Brain microvascular endothelial cell (primary cell): ENCODE measurements around the gene MATCAP1.
A peak's percentile ranks its signal among the peaks of the same experiment; 100 is the strongest.

Source experiments
- DNase-seq: peaks from one replicate; pipeline ENCODE4 v3.0.0-alpha.2; 2020
- H3K27ac ChIP-seq: fragments of 250-450 bp; sonication (Bioruptor Pico); 2 replicates; pipeline ENCODE4 v1.5.1; 2020; ENCODE audit warnings: mild to moderate bottlenecking, moderate library complexity
- H3K27me3 ChIP-seq: fragments of 250-450 bp; sonication (Bioruptor Pico); replicated peaks from 2 replicates; pipeline ENCODE4 v1.5.1; 2020; ENCODE audit warnings: mild to moderate bottlenecking
- H3K36me3 ChIP-seq: fragments of 250-450 bp; sonication (Bioruptor Pico); replicated peaks from 2 replicates; pipeline ENCODE4 v1.5.1; 2020; ENCODE audit warnings: mild to moderate bottlenecking
- H3K4me3 ChIP-seq: 2 replicates; pipeline ENCODE4 v1.5.1; 2011; ENCODE audit warnings: low read depth, mild to moderate bottlenecking, control low read depth, low read length, moderate library complexity
- CTCF ChIP-seq: IDR thresholded peaks from 2 replicates; pipeline ENCODE4 v1.5.1; 2011; ENCODE audit warnings: low read depth, mild to moderate bottlenecking, moderate library complexity, low read length, control low read depth, inconsistent platforms; ENCODE audit errors: missing control alignments
- in situ Hi-C: cut with HindIII; loops from 2 replicates; pipeline ENCODE4 v1.10.0; 2017; ENCODE audit warnings: low sequenced_read_pairs, low pct_ligation_motif_present

The MATCAP1 gene

GRCh38 chr16:67187175-67187890 lies 3.6 kb upstream of the MATCAP1 start:
- TF ChIP-seq CTCF, result no peak
- Histone ChIP-seq H3K27me3 (no peaks in the 10 kb centered on the region), H3K27ac (no peak overlapping the region), H3K36me3 (no peaks in the 10 kb centered on the region), H3K4me3 (no peak overlapping the region)
- DNase-seq, result no peak
- in situ Hi-C loops, result no loop called here

GRCh38 chr16:67186550-67186950 lies 2.8 kb upstream of the MATCAP1 start:
- Histone ChIP-seq H3K27ac (no peak overlapping the region), H3K4me3 (no peak overlapping the region), H3K27me3 (no peaks in the 10 kb centered on the region), H3K36me3 (no peaks in the 10 kb centered on the region)
- in situ Hi-C loops, result no loop called here
- no peak for TF ChIP-seq CTCF
- no peak for DNase-seq

- no peak for TF ChIP-seq CTCF
Observed at GRCh38 chr16:67185651-67186134, 1.9 kb upstream of the MATCAP1 start.

GRCh38 chr16:67184995-67185650 lies 1.4 kb upstream of the MATCAP1 start:
- H3K27me3 ChIP-seq, result no peaks in the 10 kb centered on the region
- in situ Hi-C loops, result no loop called here
- H3K4me3 ChIP-seq, result no peak overlapping the region
- peak; percentile 89 for DNase-seq
- no peak overlapping the region for H3K27ac ChIP-seq
- H3K36me3 ChIP-seq, result no peaks in the 10 kb centered on the region
- peak; percentile 95 for TF ChIP-seq CTCF

More at GRCh38 chr16:67185651-67186134, 1.9 kb upstream of the MATCAP1 start:
- in situ Hi-C loops, result no loop called here
- H3K27ac ChIP-seq, result no peak overlapping the region
- H3K36me3 ChIP-seq, result no peaks in the 10 kb centered on the region
- H3K27me3 ChIP-seq, result no peaks in the 10 kb centered on the region
- no peak for DNase-seq
- H3K4me3 ChIP-seq, result no peak overlapping the region

GRCh38 chr16:67184453-67184994 lies 761 bp upstream of the MATCAP1 start:
- peak overlapping the region; percentile 73 for H3K4me3 ChIP-seq
- TF ChIP-seq CTCF, result no peak
- no peaks in the 10 kb centered on the region for H3K27me3 ChIP-seq
- H3K27ac ChIP-seq, result no peak overlapping the region
- H3K36me3 ChIP-seq, result no peaks in the 10 kb centered on the region
- no peak for DNase-seq
- in situ Hi-C loops, result no loop called here
